ENCODE data around the gene PHOSPHO1. TPM values are rescaled to one million over a fixed set of nuclear protein-coding genes. Genes with fewer than 3 reads are reported as not detected.

The PHOSPHO1 gene
- total RNA-seq, 6 donors from 2014 or later: 0.30 to 4.7 (median 3.1) TPM; not detected in 1

DNA sequence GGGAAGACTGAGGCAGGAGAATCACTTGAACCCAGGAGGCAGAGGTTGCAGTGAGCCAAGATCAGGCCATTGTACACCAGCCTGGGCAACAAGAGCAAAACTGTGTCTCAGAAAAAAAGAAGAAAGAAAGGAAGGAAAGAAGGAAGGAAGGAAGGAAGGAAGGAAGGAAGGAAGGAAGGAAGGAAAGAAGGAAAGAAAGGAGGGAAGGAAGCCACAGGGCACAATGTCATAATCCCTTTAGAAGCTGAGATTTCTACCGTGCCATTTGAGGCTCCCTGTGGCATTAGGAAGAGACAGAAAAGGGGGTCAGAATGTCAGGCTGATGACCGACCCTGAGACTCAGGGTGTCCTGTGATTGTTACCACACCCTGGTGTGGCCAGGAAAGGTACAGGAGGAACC lies 26.8 kb downstream of the PHOSPHO1 start:
- TF ChIP-seq POLR2A (IDR thresholded peaks at IDR 0.05) (no peak), EP300 (IDR thresholded peaks at IDR 0.05) (no peak), POLR2AphosphoS5 (IDR thresholded peaks at IDR 0.05) (no peak)
- TF ChIP-seq, protein P1, sequence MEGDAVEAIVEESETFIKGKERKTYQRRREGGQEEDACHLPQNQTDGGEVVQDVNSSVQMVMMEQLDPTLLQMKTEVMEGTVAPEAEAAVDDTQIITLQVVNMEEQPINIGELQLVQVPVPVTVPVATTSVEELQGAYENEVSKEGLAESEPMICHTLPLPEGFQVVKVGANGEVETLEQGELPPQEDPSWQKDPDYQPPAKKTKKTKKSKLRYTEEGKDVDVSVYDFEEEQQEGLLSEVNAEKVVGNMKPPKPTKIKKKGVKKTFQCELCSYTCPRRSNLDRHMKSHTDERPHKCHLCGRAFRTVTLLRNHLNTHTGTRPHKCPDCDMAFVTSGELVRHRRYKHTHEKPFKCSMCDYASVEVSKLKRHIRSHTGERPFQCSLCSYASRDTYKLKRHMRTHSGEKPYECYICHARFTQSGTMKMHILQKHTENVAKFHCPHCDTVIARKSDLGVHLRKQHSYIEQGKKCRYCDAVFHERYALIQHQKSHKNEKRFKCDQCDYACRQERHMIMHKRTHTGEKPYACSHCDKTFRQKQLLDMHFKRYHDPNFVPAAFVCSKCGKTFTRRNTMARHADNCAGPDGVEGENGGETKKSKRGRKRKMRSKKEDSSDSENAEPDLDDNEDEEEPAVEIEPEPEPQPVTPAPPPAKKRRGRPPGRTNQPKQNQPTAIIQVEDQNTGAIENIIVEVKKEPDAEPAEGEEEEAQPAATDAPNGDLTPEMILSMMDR (IDR thresholded peaks at IDR 0.05): no peak
- Histone ChIP-seq H3K4me3 (no peak overlapping the region), H3K27ac (no peak overlapping the region), H3K9me3 (no peaks in the 10 kb centered on the region), H3K36me3 (no peaks in the 10 kb centered on the region), H3K4me1 (peaks cover 0 to under 1% (median under 1%) of the 10 kb centered on the region in 4 donors), H3K27me3 (no peaks in the 10 kb centered on the region)
- 76 to 84% methylated on average over 2 of the region's 2 CpGs for WGBS, 2 donors
- no peak for ATAC-seq (ENCODE audit: low FRiP score in 2 of 2)
- no peak for DNase-seq

DNA sequence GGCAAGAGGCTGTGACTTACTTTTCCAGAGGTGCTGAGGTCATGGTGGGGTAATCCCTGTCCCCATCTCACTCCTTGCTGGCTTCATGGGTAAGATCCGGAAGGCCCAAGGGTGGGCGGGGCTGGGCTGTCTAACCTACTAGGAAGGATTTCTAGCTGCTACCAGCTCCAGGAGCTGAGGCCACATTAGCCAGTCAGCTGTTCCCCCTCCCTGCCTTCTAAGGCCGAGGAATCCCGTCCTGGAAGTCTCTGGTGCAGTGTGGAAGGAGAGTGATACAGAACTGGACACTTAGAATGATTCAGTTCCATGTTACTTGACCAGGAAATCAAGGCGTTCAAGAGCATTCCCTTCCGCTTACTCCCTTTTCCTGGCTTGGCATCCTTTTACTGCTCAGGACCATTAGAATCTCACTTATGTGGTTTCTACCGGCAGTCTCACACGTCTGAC lies 29.1 kb downstream of the PHOSPHO1 start:
- no peak for TF ChIP-seq POLR2A (IDR thresholded peaks at IDR 0.05)
- TF ChIP-seq, protein P1 (IDR thresholded peaks at IDR 0.05): no peak
- no peak for TF ChIP-seq EP300 (IDR thresholded peaks at IDR 0.05)
- no peak for TF ChIP-seq POLR2AphosphoS5 (IDR thresholded peaks at IDR 0.05)
- DNase-seq: no peak
- no peaks in the 10 kb centered on the region for H3K9me3 ChIP-seq
- H3K36me3 ChIP-seq: no peaks in the 10 kb centered on the region
- WGBS, 2 donors: 84 to 90% methylated on average over 8 of the region's 8 CpGs
- ATAC-seq (ENCODE audit: low FRiP score in 2 of 2): no peak
- no peaks in the 10 kb centered on the region for H3K27me3 ChIP-seq
- no peak overlapping the region for H3K27ac ChIP-seq
- H3K4me3 ChIP-seq: no peak overlapping the region
- H3K4me1 ChIP-seq: no peaks in the 10 kb centered on the region

DNA sequence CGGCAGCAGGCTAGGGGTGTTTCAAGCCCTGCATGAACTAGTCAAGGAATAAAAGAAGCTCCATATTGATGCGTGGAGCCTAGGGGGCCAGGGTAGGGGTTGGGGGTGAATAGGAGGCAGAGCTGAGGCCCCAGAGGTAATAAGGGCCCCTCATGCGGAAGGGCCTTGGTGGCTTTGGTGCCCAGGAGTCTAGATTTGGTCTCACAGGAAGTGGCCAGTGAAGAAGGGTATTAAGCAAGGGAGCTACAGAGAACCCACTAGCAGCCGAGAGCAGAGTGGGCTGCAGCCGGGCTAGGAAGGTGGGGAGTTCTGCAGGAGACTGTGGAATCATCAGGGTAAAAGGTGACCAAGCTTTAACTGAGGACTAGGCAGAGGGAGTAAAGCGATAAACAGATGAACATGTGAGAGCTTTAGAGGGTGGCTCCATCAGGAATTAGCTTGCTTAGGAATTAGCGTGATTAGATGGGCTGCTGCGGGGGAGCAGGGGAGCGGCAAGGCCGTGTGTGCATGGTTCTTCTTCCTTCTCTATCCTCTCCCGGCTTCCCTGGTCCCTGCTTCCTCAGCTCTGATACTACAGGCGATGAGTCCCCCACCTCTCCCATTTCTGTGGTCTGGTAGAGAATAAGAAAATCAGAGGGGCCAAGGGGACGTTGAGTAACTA lies 30.0 kb downstream of the PHOSPHO1 start:
- H3K9me3 ChIP-seq: no peaks in the 10 kb centered on the region
- DNase-seq: no peak

DNA sequence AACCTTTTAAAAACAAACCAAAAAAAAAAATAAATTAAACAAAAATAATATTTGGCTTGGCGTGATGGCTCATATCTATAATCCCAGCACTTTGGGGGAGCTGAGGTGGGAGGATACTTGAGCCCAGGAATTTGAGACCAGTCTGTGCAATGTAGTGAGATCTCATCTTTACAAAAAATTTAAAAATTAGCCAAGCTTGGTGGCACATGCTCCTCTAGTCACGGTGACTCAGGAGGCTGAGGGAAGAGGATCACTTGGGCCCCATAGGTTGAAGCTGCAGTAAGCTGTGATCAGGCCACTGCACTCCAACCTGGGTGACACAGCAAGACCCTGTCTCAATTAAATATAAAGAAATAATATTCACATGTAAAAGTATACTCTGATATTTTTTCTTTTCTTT lies 32.4 kb downstream of the PHOSPHO1 start:
- H3K27me3 ChIP-seq: no peaks in the 10 kb centered on the region
- H3K36me3 ChIP-seq: no peaks in the 10 kb centered on the region
- ATAC-seq (ENCODE audit: low FRiP score in 2 of 2) (no peak), DNase-seq (no peak)
- H3K27ac ChIP-seq: no peak overlapping the region
- H3K4me3 ChIP-seq: no peak overlapping the region
- WGBS, 2 donors: 87 to 88% methylated on average over 2 of the region's 2 CpGs
- no peak for TF ChIP-seq EP300 (IDR thresholded peaks at IDR 0.05)
- TF ChIP-seq POLR2AphosphoS5 (IDR thresholded peaks at IDR 0.05): no peak
- TF ChIP-seq, protein P1 (IDR thresholded peaks at IDR 0.05): no peak
- no peak for TF ChIP-seq POLR2A (IDR thresholded peaks at IDR 0.05)
- peaks cover 0 to 8% (median 4%) of the 10 kb centered on the region in 4 donors for H3K4me1 ChIP-seq
- no peaks in the 10 kb centered on the region for H3K9me3 ChIP-seq

More for the DNA sequence above, 30.0 kb downstream of the PHOSPHO1 start:
- Histone ChIP-seq H3K27me3 (no peaks in the 10 kb centered on the region), H3K36me3 (no peaks in the 10 kb centered on the region), H3K4me3 (no peak overlapping the region), H3K4me1 (no peaks in the 10 kb centered on the region), H3K27ac (no peak overlapping the region)
- no peak for TF ChIP-seq EP300 (IDR thresholded peaks at IDR 0.05)
- TF ChIP-seq, protein P1 (IDR thresholded peaks at IDR 0.05): no peak
- TF ChIP-seq POLR2A (IDR thresholded peaks at IDR 0.05): no peak
- TF ChIP-seq POLR2AphosphoS5 (IDR thresholded peaks at IDR 0.05): no peak
- ATAC-seq (ENCODE audit: low FRiP score in 2 of 2): no peak
- 87 to 88% methylated on average over 13 of the region's 13 CpGs for whole genome bisulfite sequencing, 2 donors

All from upper lobe of left lung (tissue), 6 donors.